HEK293 (cell line): ENCODE results near the gene ELF3.
"Not testable (repeated sequence)": the region's sequence is repeated elsewhere in the genome, so short reads cannot be mapped to it uniquely, and the experiment has no call there.

ENCODE experiments used
- CTCF ChIA-PET: fragments of 350-600 bp; formaldehyde crosslinking; extraction: SDS; loops from one replicate; lab custom pipeline; 2021; ENCODE audit warnings: antibody characterized with exemption; lab: Yijun Ruan, JAX
- POLR2A ChIA-PET: fragments of 300-600 bp; formaldehyde crosslinking; extraction: SDS; loops from one replicate; lab custom pipeline; 2020; ENCODE audit warnings: antibody characterized with exemption, inconsistent platforms; lab: Yijun Ruan, JAX
- H3K27ac ChIP-seq: fragments of 200-500 bp; sonication (Bioruptor generic); 2 replicates; pipeline ENCODE4 v1.5.1; 2014; ENCODE audit warnings: low read depth, low read length, control low read depth, inconsistent platforms; ENCODE audit errors: extremely low read depth
- H3K36me3 ChIP-seq, 2 experiments: fragments of 200-500 bp in 1 of 2; sonication (Bioruptor generic) in 1 of 2; 1 replicate in 1 of 2; 2 replicates in 1 of 2; pipeline ENCODE4 v1.5.1; 2014 to 2017; ENCODE audit warnings: inconsistent platforms in 2 of 2, low read length in 2 of 2; ENCODE audit not compliant: control insufficient read depth in 2 of 2, insufficient read depth in 1 of 2
- H3K4me1 ChIP-seq: fragments of 200-500 bp; sonication (Bioruptor generic); 2 replicates; pipeline ENCODE4 v1.5.1; 2014; ENCODE audit warnings: mild to moderate bottlenecking, low read length, inconsistent platforms; ENCODE audit not compliant: control insufficient read depth, insufficient read depth
- H3K4me3 ChIP-seq: 2 replicates; pipeline ENCODE4 v1.5.1; 2011; ENCODE audit warnings: low read depth, mild to moderate bottlenecking, control low read depth, low read length, moderate library complexity
- H3K9me3 ChIP-seq: fragments of 200-500 bp; sonication (Bioruptor generic); 2 replicates; pipeline ENCODE4 v1.5.1; 2014; ENCODE audit warnings: low read depth, low read length, inconsistent platforms; ENCODE audit not compliant: control insufficient read depth, insufficient read depth
- KLF1 ChIP-seq: fragments of 450-650 bp; formaldehyde crosslinking; IDR thresholded peaks from 2 replicates; pipeline ENCODE4 v1.5.1; 2016; ENCODE audit warnings: missing biosample characterization, missing genetic modification characterization
- PATZ1 ChIP-seq: fragments of 450-650 bp; formaldehyde crosslinking; IDR thresholded peaks from 2 replicates; pipeline ENCODE4 v1.5.1; 2016; ENCODE audit warnings: missing biosample characterization, missing genetic modification characterization
- RBAK ChIP-seq: fragments of 450-650 bp; formaldehyde crosslinking; IDR thresholded peaks from 2 replicates; pipeline ENCODE4 v1.5.1; 2016; ENCODE audit warnings: missing biosample characterization, missing genetic modification characterization
- ZBTB6 ChIP-seq: fragments of 450-650 bp; formaldehyde crosslinking; IDR thresholded peaks from 2 replicates; pipeline ENCODE4 v1.5.1; 2017; ENCODE audit warnings: missing biosample characterization, missing genetic modification characterization
- ZFP69B ChIP-seq: fragments of 450-650 bp; formaldehyde crosslinking; IDR thresholded peaks from 2 replicates; pipeline ENCODE4 v1.5.1; 2016; ENCODE audit warnings: missing biosample characterization, missing genetic modification characterization
- ZNF121 ChIP-seq: fragments of 450-650 bp; formaldehyde crosslinking; IDR thresholded peaks from 2 replicates; pipeline ENCODE4 v1.5.1; 2016; ENCODE audit warnings: missing biosample characterization, missing genetic modification characterization
- ZNF76 ChIP-seq: fragments of 450-650 bp; formaldehyde crosslinking; IDR thresholded peaks from 2 replicates; pipeline ENCODE4; 2016; ENCODE audit warnings: low read depth, missing biosample characterization, missing genetic modification characterization, borderline replicate concordance
- ZSCAN18 ChIP-seq: fragments of 450-650 bp; formaldehyde crosslinking; IDR thresholded peaks from 2 replicates; pipeline ENCODE4 v1.5.1; 2016; ENCODE audit warnings: missing biosample characterization, missing genetic modification characterization

ELF3 gene

GRCh38 chr1:202010180-202011015 lies at the start of gene ELF3:
ELF3 (plus strand) TSS chr1:202010587; CDS start chr1:202011137, 550 bp downstream.
- ChIA-PET POLR2A (interaction anchor here (0.7 to 1.5 kb wide), 4 partner anchors 10 to 96 kb away, joined by 3 to 6 read pairs (median 4); no protein-coding TSS in a partner anchor), CTCF (interaction anchor here (0.6 to 10.8 kb wide), 13 partner anchors 11 to 126 kb away, joined by 3 to 159 read pairs (median 4); partner anchors contain the start of gene GPR37L1)
- no peaks in the 10 kb centered on the region; the same call in 1 of the 2 replicates for H3K4me1 ChIP-seq
- H3K36me3 ChIP-seq = peaks cover 0 to 11% of the 10 kb centered on the region in 2 experiments; a peak in 1 of 3 replicates
- no peak within 1 kb of the TSS for H3K27ac ChIP-seq
- peak within 1 kb of the TSS; percentile 4; the same call in 1 of the 2 replicates for H3K4me3 ChIP-seq
- H3K9me3 ChIP-seq = no peaks in the 10 kb centered on the region
- TF ChIP-seq RBAK (tag by site-specific recombination) (no peak), ZFP69B (tag by site-specific recombination) (no peak), KLF1 (tag by site-specific recombination) (no peak), ZBTB6 (0 out of 2 replicates have a peak, but pooled peaks have one; percentile 16), PATZ1 (tag by site-specific recombination) (0 out of 2 replicates have a peak, but pooled peaks have one; percentile 22)

GRCh38 chr1:201962382-201962781 lies 48.0 kb upstream of the ELF3 start:
- not testable (repeated sequence) for H3K4me3 ChIP-seq, H3K27ac ChIP-seq, H3K9me3 ChIP-seq, H3K4me1 ChIP-seq
- H3K36me3 ChIP-seq = peaks cover 70 to 85% of the 10 kb centered on the region in 2 experiments
- ChIA-PET POLR2A (interaction anchor here (1.4 kb wide), 1 partner anchor 20 kb away, joined by 5 read pairs; the partner anchor contains the start of gene RNPEP), CTCF (interaction anchor here (0.6 to 5.1 kb wide), 4 partner anchors 10 to 514 kb away, joined by 3 to 30 read pairs (median 4); no protein-coding TSS in a partner anchor)

- Histone ChIP-seq H3K4me3 (no peak overlapping the region), H3K4me1 (no peaks in the 10 kb centered on the region)
These were observed 46.1 kb upstream of the ELF3 start for GRCh38 chr1:201964261-201964660.

GRCh38 chr1:201966171-201966570 lies 44.2 kb upstream of the ELF3 start:
- POLR2A ChIA-PET = no interaction called here
- CTCF ChIA-PET = interaction anchor here (1.1 to 5.1 kb wide), 3 partner anchors 21 to 73 kb away, joined by 3 to 30 read pairs (median 4); no protein-coding TSS in a partner anchor
- Histone ChIP-seq H3K9me3 (no peaks in the 10 kb centered on the region), H3K36me3 (peaks cover 52 to 85% of the 10 kb centered on the region in 2 experiments), H3K27ac (no peak overlapping the region), H3K4me1 (peaks cover 10% of the 10 kb centered on the region), H3K4me3 (no peak overlapping the region)
- TF ChIP-seq ZNF121 (tag by site-specific recombination) = peak; percentile 88; the same call in 1 of the 2 replicates
- no peak for TF ChIP-seq ZNF76

More at GRCh38 chr1:201964261-201964660, 46.1 kb upstream of the ELF3 start:
- H3K27ac ChIP-seq = no peak overlapping the region
- peaks cover 62 to 79% of the 10 kb centered on the region in 2 experiments for H3K36me3 ChIP-seq
- CTCF ChIA-PET = interaction anchor here (0.6 to 5.1 kb wide), 3 partner anchors 10 to 171 kb away, joined by 3 to 30 read pairs (median 8); no protein-coding TSS in a partner anchor
- no peaks in the 10 kb centered on the region for H3K9me3 ChIP-seq
- POLR2A ChIA-PET = interaction anchor here (1.3 to 1.9 kb wide), 2 partner anchors 9 to 69 kb away, joined by 3 to 4 read pairs; partner anchors contain the start of gene TIMM17A
- no peak for TF ChIP-seq ZSCAN18 (tag by site-specific recombination)
- TF ChIP-seq, all 188 proteins: peak for 0
